OCI-LY7 (cell line): ENCODE data around the gene ADPRM.

Experiments used
- CTCF ChIP-seq: fragments of 200-600 bp; sonication (generic); conservative IDR thresholded peaks from 2 replicates; pipeline ENCODE4 v1.5.1; 2014; ENCODE audit warnings: mild to moderate bottlenecking, antibody characterized with exemption, low read length, moderate library complexity, mixed read lengths
- EZH2phosphoT487 ChIP-seq: fragments of 200-600 bp; sonication (generic); IDR thresholded peaks from 2 replicates; pipeline ENCODE4 v1.6.1; 2018; ENCODE audit warnings: low read depth, borderline replicate concordance, mild to moderate bottlenecking, mixed run types, antibody characterized with exemption, low read length, moderate library complexity, mixed read lengths

GRCh38 chr17:10726196-10726595 is 28.8 kb downstream of the ADPRM start:
- TF ChIP-seq EZH2phosphoT487 (no peak), CTCF (no peak)
